Activated B cell treated with CpG ODN at 0.5 μM for 24 hours (primary cell): ENCODE data around the gene NFIB. TPM values are rescaled to one million over a fixed set of nuclear protein-coding genes. Genes with fewer than 3 reads are reported as not detected.

Experiments used
- ATAC-seq: fragments of 200-7000 bp; cut with Tn5 transposase; one replicate; pipeline ENCODE4 v1.10.0; 2021; ENCODE audit warnings: low read depth, mild to moderate bottlenecking, moderate library complexity
- CTCF ChIA-PET: fragments of 350-600 bp; sonication (Branson Sonifier 250); formaldehyde crosslinking; loops from one replicate; lab custom pipeline; 2021; ENCODE audit warnings: antibody characterized with exemption; lab: Charles Lee
- POLR2A ChIA-PET: fragments of 350-600 bp; sonication (Branson Sonifier 250); formaldehyde crosslinking; loops from one replicate; lab custom pipeline; 2021; ENCODE audit warnings: antibody characterized with exemption; lab: Charles Lee
- DNase-seq: peaks from one replicate; pipeline ENCODE4 v3.0.0; 2022
- H3K27ac Mint-ChIP-seq: one replicate; pipeline ENCODE4 v1.8.0; 2020; ENCODE audit warnings: mixed read lengths
- H3K27me3 Mint-ChIP-seq: one replicate; pipeline ENCODE4 v1.8.0; 2021; ENCODE audit warnings: mixed read lengths
- H3K36me3 Mint-ChIP-seq: one replicate; pipeline ENCODE4 v1.8.0; 2021; ENCODE audit warnings: low read depth, mixed read lengths
- H3K4me1 Mint-ChIP-seq: one replicate; pipeline ENCODE4 v1.8.0; 2021; ENCODE audit warnings: mixed read lengths
- H3K4me3 Mint-ChIP-seq: one replicate; pipeline ENCODE4 v1.8.0; 2020; ENCODE audit warnings: mild to moderate bottlenecking, mixed read lengths
- H3K9me3 Mint-ChIP-seq: one replicate; pipeline ENCODE4 v1.8.0; 2020; ENCODE audit warnings: mixed read lengths
- intact Hi-C: fragments of 100-400 bp; cut with micrococcal nuclease; formaldehyde crosslinking; loops from one replicate; pipeline ENCODE4 v1.15.1; 2024
- total RNA-seq: library from RNA; stranded (reverse); gene quantifications from 2 replicates; pipeline ENCODE4 v1.2.3, GENCODE V29; 2022
- TF ChIP-seq, protein P1 (sequence below): fragments of 200-600 bp; IDR thresholded peaks from one replicate; pipeline ENCODE4 v1.8.0; 2022; ENCODE audit warnings: antibody characterized with exemption, mild to moderate bottlenecking

Gene NFIB
- total RNA-seq, 1 donor from 2014 or later = not detected

DNA sequence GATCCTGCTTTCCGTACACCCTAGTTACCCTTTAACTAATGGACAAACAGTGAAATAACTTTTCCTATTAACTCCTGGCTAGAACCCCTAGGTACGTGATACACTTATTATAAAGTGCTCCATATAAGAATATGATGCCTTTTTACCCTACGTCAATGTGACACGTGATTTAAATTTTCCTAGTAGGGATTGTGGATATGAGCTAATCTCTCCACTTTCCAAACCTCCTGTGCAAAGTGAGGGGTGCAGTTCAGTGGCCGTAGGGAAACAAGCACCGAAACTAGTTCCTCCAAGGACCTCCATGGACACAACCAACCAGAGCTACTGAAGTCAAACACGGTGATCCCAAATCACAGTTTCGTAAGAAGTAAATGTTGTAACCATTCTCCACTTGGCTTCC, 19.3 kb downstream of the NFIB start:
- H3K27me3 Mint-ChIP-seq = peaks cover 4% of the 10 kb centered on the region
- CTCF ChIA-PET = no interaction called here

DNA sequence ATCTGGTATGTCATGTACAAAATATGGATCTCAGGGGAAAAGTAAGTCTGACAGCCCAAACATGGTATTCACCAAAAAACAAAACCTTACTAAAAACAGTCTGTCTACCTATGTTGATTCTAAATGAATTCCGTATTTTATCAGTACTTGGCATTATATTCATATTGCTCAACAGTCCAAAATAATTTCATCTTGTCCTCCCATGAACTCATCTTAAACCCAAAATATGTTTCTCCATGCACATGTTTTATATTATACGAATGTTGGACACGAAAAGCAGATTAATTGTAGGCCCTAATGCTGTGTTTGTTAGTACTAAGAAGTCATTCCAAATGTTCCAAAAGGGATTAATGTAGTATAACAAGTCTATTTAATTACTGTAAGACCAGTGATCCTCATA, 20.1 kb downstream of the NFIB start:
- CTCF ChIA-PET = no interaction called here
- H3K36me3 Mint-ChIP-seq = no peaks in the 10 kb centered on the region
- no peak overlapping the region for H3K27ac Mint-ChIP-seq
- ATAC-seq = no peak
- H3K27me3 Mint-ChIP-seq = peaks cover 4% of the 10 kb centered on the region
- no peak overlapping the region for H3K4me3 Mint-ChIP-seq
- no peaks in the 10 kb centered on the region for H3K9me3 Mint-ChIP-seq
- intact Hi-C loops = no loop called here
- DNase-seq = no peak
- no peaks in the 10 kb centered on the region for H3K4me1 Mint-ChIP-seq
- TF ChIP-seq, protein P1, sequence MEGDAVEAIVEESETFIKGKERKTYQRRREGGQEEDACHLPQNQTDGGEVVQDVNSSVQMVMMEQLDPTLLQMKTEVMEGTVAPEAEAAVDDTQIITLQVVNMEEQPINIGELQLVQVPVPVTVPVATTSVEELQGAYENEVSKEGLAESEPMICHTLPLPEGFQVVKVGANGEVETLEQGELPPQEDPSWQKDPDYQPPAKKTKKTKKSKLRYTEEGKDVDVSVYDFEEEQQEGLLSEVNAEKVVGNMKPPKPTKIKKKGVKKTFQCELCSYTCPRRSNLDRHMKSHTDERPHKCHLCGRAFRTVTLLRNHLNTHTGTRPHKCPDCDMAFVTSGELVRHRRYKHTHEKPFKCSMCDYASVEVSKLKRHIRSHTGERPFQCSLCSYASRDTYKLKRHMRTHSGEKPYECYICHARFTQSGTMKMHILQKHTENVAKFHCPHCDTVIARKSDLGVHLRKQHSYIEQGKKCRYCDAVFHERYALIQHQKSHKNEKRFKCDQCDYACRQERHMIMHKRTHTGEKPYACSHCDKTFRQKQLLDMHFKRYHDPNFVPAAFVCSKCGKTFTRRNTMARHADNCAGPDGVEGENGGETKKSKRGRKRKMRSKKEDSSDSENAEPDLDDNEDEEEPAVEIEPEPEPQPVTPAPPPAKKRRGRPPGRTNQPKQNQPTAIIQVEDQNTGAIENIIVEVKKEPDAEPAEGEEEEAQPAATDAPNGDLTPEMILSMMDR = no peak
- POLR2A ChIA-PET = no interaction called here

More for the DNA sequence above, 19.3 kb downstream of the NFIB start:
- Mint-ChIP-seq H3K36me3 (no peaks in the 10 kb centered on the region), H3K4me1 (no peaks in the 10 kb centered on the region), H3K4me3 (no peak overlapping the region), H3K9me3 (no peaks in the 10 kb centered on the region), H3K27ac (no peak overlapping the region)
- no peak for ATAC-seq
- intact Hi-C loops = no loop called here
- no peak for DNase-seq
- POLR2A ChIA-PET = no interaction called here
- TF ChIP-seq, protein P1 = no peak

DNA sequence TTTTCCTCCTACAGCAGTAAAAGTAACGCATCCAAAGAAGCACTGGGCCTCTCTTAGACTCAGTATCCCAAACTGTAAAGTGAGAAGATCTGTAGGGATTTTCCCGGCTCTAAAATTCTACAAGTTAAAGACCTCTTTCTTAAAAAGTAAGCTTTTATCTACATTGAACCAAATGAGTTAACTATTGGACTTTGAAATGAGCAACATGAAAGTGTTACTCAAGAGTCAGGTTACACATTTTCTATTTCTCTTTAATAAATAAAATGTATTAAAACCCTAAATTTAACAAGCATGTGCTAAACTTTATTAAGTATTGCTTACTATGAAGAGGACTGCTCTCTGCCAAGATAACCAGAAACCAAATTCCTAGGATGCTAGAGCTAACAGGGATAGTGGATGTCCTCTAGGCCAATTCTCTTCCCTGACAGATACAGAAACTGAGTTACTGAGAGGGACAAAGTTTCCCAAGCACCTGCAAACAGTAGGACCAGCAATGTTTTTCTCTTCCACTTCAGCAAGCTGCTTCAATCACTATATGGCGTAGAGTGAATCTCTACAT, 21.7 kb downstream of the NFIB start:
- intact Hi-C loops = no loop called here
- no peaks in the 10 kb centered on the region for H3K9me3 Mint-ChIP-seq
- ChIA-PET POLR2A (no interaction called here), CTCF (no interaction called here)
- H3K27me3 Mint-ChIP-seq = no peaks in the 10 kb centered on the region
- ATAC-seq (no peak), DNase-seq (no peak)
- TF ChIP-seq, protein P1 = no peak
- H3K36me3 Mint-ChIP-seq = no peaks in the 10 kb centered on the region
- H3K4me3 Mint-ChIP-seq = no peak overlapping the region
- H3K4me1 Mint-ChIP-seq = no peaks in the 10 kb centered on the region
- H3K27ac Mint-ChIP-seq = no peak overlapping the region

DNA sequence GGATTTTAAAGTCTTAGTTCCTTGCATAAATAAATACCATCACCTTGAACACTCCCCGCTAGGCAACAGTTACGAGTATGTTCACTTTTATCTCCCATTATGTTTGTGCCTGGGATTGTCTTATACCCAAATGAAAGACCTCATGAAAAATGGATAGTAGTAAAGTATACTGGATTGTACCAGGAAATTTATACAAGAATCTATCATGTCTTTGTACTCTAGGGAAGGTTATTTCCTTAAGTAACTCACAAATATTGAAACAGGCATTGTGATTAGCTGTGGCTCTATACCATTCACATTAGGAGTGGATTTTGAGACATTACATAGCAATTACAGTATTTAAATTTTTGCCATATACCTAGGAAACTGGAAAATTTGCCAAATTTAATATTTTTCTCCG, 24.0 kb downstream of the NFIB start:
- peaks cover 3% of the 10 kb centered on the region for H3K27me3 Mint-ChIP-seq
- CTCF ChIA-PET = no interaction called here
- POLR2A ChIA-PET = no interaction called here
- no peaks in the 10 kb centered on the region for H3K9me3 Mint-ChIP-seq
- TF ChIP-seq, protein P1 = no peak
- H3K36me3 Mint-ChIP-seq = no peaks in the 10 kb centered on the region
- no peaks in the 10 kb centered on the region for H3K4me1 Mint-ChIP-seq
- no peak for DNase-seq
- H3K4me3 Mint-ChIP-seq = no peak overlapping the region
- intact Hi-C loops = no loop called here
- no peak for ATAC-seq
- H3K27ac Mint-ChIP-seq = no peak overlapping the region

DNA sequence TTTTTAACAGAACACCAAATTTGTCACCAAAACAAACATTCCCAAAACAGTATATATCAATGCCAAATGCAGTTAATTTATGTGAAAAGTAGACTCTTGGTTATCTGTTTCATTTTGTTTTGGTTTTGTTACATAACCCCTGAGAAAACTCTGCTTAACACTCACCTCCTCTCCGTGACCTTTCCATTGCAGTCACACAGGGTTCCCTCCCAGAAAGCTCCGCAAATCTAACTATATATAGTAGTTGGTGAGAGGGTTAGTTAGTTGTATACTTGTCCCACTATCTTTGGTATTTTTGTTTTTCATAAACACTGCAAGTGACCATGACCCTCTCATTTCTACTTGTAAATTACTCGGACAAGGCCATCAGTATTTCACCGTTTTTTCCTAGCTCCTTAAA, 25.5 kb downstream of the NFIB start:
- peaks cover 3% of the 10 kb centered on the region for H3K27me3 Mint-ChIP-seq
- no peaks in the 10 kb centered on the region for H3K9me3 Mint-ChIP-seq
- H3K4me1 Mint-ChIP-seq = no peaks in the 10 kb centered on the region
- POLR2A ChIA-PET = no interaction called here
- TF ChIP-seq, protein P1 = no peak
- no peak for DNase-seq
- intact Hi-C loops = no loop called here
- no peak overlapping the region for H3K4me3 Mint-ChIP-seq
- no peak for ATAC-seq
- H3K36me3 Mint-ChIP-seq = no peaks in the 10 kb centered on the region
- no peak overlapping the region for H3K27ac Mint-ChIP-seq
- CTCF ChIA-PET = no interaction called here
